ENCODE results near the gene AK5.

- TF ChIP-seq CTCF (conservative IDR thresholded peaks at IDR 0.05; ENCODE audit: low read length), result no peak
- TF ChIP-seq EZH2phosphoT487 (IDR thresholded peaks at IDR 0.05; ENCODE audit: borderline replicate concordance), result no peak
These were observed 14.8 kb upstream of the AK5 start for GRCh38 chr1:77267035-77267434.

All from Loucy (cell line).